KMS-11 (cell line): ENCODE data around the gene BRD3OS.
"Not testable (repeated sequence)": the region's sequence is repeated elsewhere in the genome, so short reads cannot be mapped to it uniquely, and the experiment has no call there.

Source experiments
- H2AFZ ChIP-seq: fragments of 200-600 bp; sonication (generic); 2 replicates; pipeline ENCODE4 v1.6.1; 2016; ENCODE audit warnings: antibody characterized with exemption, mixed run types, low read depth
- H3K27ac ChIP-seq: fragments of 200-600 bp; sonication (generic); 2 replicates; pipeline ENCODE4 v1.6.1; 2016; ENCODE audit warnings: mild to moderate bottlenecking, mixed run types
- H3K27me3 ChIP-seq: fragments of 200-600 bp; sonication (generic); 2 replicates; pipeline ENCODE4 v1.6.1; 2017; ENCODE audit warnings: mild to moderate bottlenecking, low read depth, mixed run types, moderate library complexity; ENCODE audit not compliant: insufficient read depth
- H3K36me3 ChIP-seq: fragments of 200-600 bp; sonication (generic); 2 replicates; pipeline ENCODE4 v1.6.1; 2017; ENCODE audit warnings: mild to moderate bottlenecking, mixed run types; ENCODE audit not compliant: insufficient read depth
- H3K4me1 ChIP-seq: fragments of 200-600 bp; sonication (generic); 2 replicates; pipeline ENCODE4 v1.6.1; 2016; ENCODE audit warnings: mild to moderate bottlenecking, low read depth, mixed run types; ENCODE audit not compliant: poor library complexity, severe bottlenecking
- H3K4me2 ChIP-seq: fragments of 200-600 bp; sonication (generic); 2 replicates; pipeline ENCODE4 v1.7.0; 2016; ENCODE audit warnings: mild to moderate bottlenecking, mixed run types
- H3K4me3 ChIP-seq: fragments of 200-600 bp; sonication (generic); IDR thresholded peaks from 2 replicates; pipeline ENCODE4 v1.6.1; 2017; ENCODE audit warnings: low read depth, low read length, mixed read lengths; ENCODE audit not compliant: insufficient read depth
- H3K79me2 ChIP-seq: fragments of 200-600 bp; sonication (generic); 2 replicates; pipeline ENCODE4 v1.6.1; 2016; ENCODE audit warnings: low read depth, mixed run types; ENCODE audit not compliant: insufficient read depth
- H3K9ac ChIP-seq: fragments of 200-600 bp; sonication (generic); 2 replicates; pipeline ENCODE4 v1.6.1; 2016; ENCODE audit warnings: mild to moderate bottlenecking, mixed run types
- H4K20me1 ChIP-seq: fragments of 200-600 bp; sonication (generic); 2 replicates; pipeline ENCODE4 v1.6.1; 2016; ENCODE audit warnings: mild to moderate bottlenecking, mixed run types; ENCODE audit not compliant: insufficient read depth
- CTCF ChIP-seq: fragments of 200-600 bp; sonication (generic); conservative IDR thresholded peaks from 2 replicates; pipeline ENCODE4 v1.6.1; 2017; ENCODE audit warnings: low read depth, mild to moderate bottlenecking, antibody characterized with exemption, low read length, moderate library complexity, mixed read lengths

The BRD3OS gene

GRCh38 chr9:133987946-133988665, 37.2 kb upstream of the BRD3OS start:
- Histone ChIP-seq H3K27ac (no peak overlapping the region), H3K9ac (no peak overlapping the region), H2AFZ (no peak overlapping the region), H3K79me2 (no peaks in the 10 kb centered on the region), H3K4me2 (no peak overlapping the region), H4K20me1 (no peaks in the 10 kb centered on the region), H3K4me1 (no peaks in the 10 kb centered on the region), H3K4me3 (no peak overlapping the region), H3K27me3 (no peaks in the 10 kb centered on the region), H3K36me3 (no peaks in the 10 kb centered on the region)
- no peak for TF ChIP-seq CTCF

- H4K20me1 ChIP-seq, H3K9ac ChIP-seq, H3K27me3 ChIP-seq, H3K36me3 ChIP-seq, H2AFZ ChIP-seq, H3K79me2 ChIP-seq, H3K4me3 ChIP-seq, H3K4me2 ChIP-seq, H3K27ac ChIP-seq, H3K4me1 ChIP-seq: not testable (repeated sequence)
These were observed 36.5 kb upstream of the BRD3OS start for GRCh38 chr9:133988771-133989170.

GRCh38 chr9:133989625-133990365, 35.5 kb upstream of the BRD3OS start:
- Histone ChIP-seq H3K4me3 (no peak overlapping the region), H3K36me3 (no peaks in the 10 kb centered on the region), H3K27ac (no peak overlapping the region), H4K20me1 (no peaks in the 10 kb centered on the region), H2AFZ (no peak overlapping the region), H3K4me2 (no peak overlapping the region), H3K9ac (no peak overlapping the region), H3K27me3 (no peaks in the 10 kb centered on the region), H3K79me2 (no peaks in the 10 kb centered on the region), H3K4me1 (peaks cover 10% of the 10 kb centered on the region)
- no peak for TF ChIP-seq CTCF

- no peaks in the 10 kb centered on the region for H4K20me1 ChIP-seq
These were observed 34.7 kb upstream of the BRD3OS start for GRCh38 chr9:133990366-133991213.

More at GRCh38 chr9:133990366-133991213, 34.7 kb upstream of the BRD3OS start:
- Histone ChIP-seq H3K79me2 (no peaks in the 10 kb centered on the region), H3K27me3 (peaks cover 1% of the 10 kb centered on the region; the same call in 1 of the 2 replicates), H3K4me2 (no peak overlapping the region), H3K9ac (no peak overlapping the region), H2AFZ (no peak overlapping the region), H3K4me3 (no peak overlapping the region), H3K27ac (no peak overlapping the region), H3K36me3 (no peaks in the 10 kb centered on the region), H3K4me1 (peaks cover 10% of the 10 kb centered on the region)
- no peak for TF ChIP-seq CTCF
